ENCODE measurements around the gene PKDCC. TPM values are rescaled to one million over a fixed set of nuclear protein-coding genes. Genes with fewer than 3 reads are reported as not detected.
A peak's percentile ranks its signal among the peaks of the same experiment; 100 is the strongest.

Gene PKDCC
- total RNA-seq, 6 experiments from 2014 or later, result not detected

GRCh38 chr2:42087857-42088195 lies 40.0 kb downstream of the PKDCC start:
- TF ChIP-seq, protein P1, sequence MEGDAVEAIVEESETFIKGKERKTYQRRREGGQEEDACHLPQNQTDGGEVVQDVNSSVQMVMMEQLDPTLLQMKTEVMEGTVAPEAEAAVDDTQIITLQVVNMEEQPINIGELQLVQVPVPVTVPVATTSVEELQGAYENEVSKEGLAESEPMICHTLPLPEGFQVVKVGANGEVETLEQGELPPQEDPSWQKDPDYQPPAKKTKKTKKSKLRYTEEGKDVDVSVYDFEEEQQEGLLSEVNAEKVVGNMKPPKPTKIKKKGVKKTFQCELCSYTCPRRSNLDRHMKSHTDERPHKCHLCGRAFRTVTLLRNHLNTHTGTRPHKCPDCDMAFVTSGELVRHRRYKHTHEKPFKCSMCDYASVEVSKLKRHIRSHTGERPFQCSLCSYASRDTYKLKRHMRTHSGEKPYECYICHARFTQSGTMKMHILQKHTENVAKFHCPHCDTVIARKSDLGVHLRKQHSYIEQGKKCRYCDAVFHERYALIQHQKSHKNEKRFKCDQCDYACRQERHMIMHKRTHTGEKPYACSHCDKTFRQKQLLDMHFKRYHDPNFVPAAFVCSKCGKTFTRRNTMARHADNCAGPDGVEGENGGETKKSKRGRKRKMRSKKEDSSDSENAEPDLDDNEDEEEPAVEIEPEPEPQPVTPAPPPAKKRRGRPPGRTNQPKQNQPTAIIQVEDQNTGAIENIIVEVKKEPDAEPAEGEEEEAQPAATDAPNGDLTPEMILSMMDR (IDR thresholded peaks at IDR 0.05), result no peak
- H3K4me1 Mint-ChIP-seq (ENCODE audit: low read depth), result peaks cover 24% of the 10 kb centered on the region
- H3K27ac Mint-ChIP-seq, result no peak overlapping the region
- no peak overlapping the region for H3K4me3 Mint-ChIP-seq
- H3K9me3 Mint-ChIP-seq, result no peaks in the 10 kb centered on the region
- H3K27me3 Mint-ChIP-seq (ENCODE audit: insufficient read depth), result peaks cover 14% of the 10 kb centered on the region
- H3K36me3 Mint-ChIP-seq (ENCODE audit: low read depth), result no peaks in the 10 kb centered on the region
- DNase-seq, result no peak

GRCh38 chr2:42089340-42089925 lies 41.6 kb downstream of the PKDCC start:
- no peak overlapping the region for H3K27ac Mint-ChIP-seq
- DNase-seq, result peak; percentile 36
- TF ChIP-seq, protein P1 (IDR thresholded peaks at IDR 0.05), result peak; percentile 90
- H3K27me3 Mint-ChIP-seq (ENCODE audit: insufficient read depth), result peaks cover 16% of the 10 kb centered on the region
- H3K9me3 Mint-ChIP-seq, result no peaks in the 10 kb centered on the region
- H3K4me1 Mint-ChIP-seq (ENCODE audit: low read depth), result peaks cover 15% of the 10 kb centered on the region
- no peaks in the 10 kb centered on the region for H3K36me3 Mint-ChIP-seq (ENCODE audit: low read depth)
- H3K4me3 Mint-ChIP-seq, result no peak overlapping the region

DNA sequence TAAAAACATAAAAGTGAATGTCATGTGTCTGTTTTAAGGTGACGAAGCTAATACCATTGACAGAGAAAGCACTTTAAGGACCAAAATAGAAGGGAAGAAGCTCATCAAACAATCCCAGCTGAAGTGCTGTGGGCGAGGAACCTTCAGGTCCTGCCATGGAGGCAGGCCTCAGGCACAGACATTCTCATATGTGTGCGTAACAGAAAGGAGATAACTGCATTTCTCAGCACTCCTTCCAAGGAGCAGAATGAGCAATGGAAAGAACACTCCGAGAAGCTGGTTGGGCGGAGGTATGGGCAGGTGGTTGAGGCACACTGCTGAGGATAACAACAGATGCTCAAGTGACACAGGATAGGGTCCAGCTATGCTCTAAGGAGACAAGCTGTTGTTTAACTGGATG lies 42.4 kb downstream of the PKDCC start:
- no peak for DNase-seq
- Mint-ChIP-seq H3K4me1 (ENCODE audit: low read depth) (peaks cover 10% of the 10 kb centered on the region; the same call in 1 of the 2 replicates), H3K9me3 (no peaks in the 10 kb centered on the region), H3K27ac (no peak overlapping the region), H3K36me3 (ENCODE audit: low read depth) (no peaks in the 10 kb centered on the region), H3K27me3 (ENCODE audit: insufficient read depth) (peaks cover 16% of the 10 kb centered on the region), H3K4me3 (no peak overlapping the region)
- TF ChIP-seq, protein P1 (IDR thresholded peaks at IDR 0.05), result no peak

DNA sequence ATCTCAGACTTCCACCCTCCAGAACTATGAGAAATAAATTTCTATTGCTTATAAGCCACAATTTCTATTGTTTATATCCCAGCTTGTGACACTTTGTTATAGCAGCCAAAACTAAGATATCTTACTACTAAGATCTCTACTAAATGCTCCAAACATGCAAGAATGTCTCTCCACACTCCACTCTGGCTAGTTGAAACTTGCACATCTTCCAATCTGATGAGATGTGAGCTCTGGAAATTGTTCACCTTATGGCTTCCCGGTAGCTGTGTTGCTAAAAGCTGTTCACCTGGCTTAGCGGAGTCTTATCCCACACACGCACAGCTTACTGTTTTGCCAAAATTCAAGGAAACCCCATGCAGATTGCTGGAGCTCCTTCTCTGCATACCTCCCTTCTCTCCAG lies 43.9 kb downstream of the PKDCC start:
- TF ChIP-seq, protein P1 (IDR thresholded peaks at IDR 0.05), result no peak
- Mint-ChIP-seq H3K9me3 (no peaks in the 10 kb centered on the region), H3K4me1 (ENCODE audit: low read depth) (peaks cover 10% of the 10 kb centered on the region; the same call in 1 of the 2 replicates), H3K36me3 (ENCODE audit: low read depth) (no peaks in the 10 kb centered on the region), H3K4me3 (no peak overlapping the region), H3K27me3 (ENCODE audit: insufficient read depth) (peaks cover 16% of the 10 kb centered on the region), H3K27ac (no peak overlapping the region)
- no peak for DNase-seq

GRCh38 chr2:42092084-42092996 lies 44.5 kb downstream of the PKDCC start:
- Mint-ChIP-seq H3K9me3 (no peaks in the 10 kb centered on the region), H3K36me3 (ENCODE audit: low read depth) (no peaks in the 10 kb centered on the region), H3K27me3 (ENCODE audit: insufficient read depth) (peaks cover 16% of the 10 kb centered on the region), H3K27ac (no peak overlapping the region), H3K4me1 (ENCODE audit: low read depth) (peaks cover 15% of the 10 kb centered on the region), H3K4me3 (no peak overlapping the region)
- TF ChIP-seq, protein P1 (IDR thresholded peaks at IDR 0.05), result no peak
- no peak for DNase-seq

Data from HFFc6 (cell line).